Activated CD4-positive, alpha-beta T cell treated with anti-CD3 and anti-CD28 coated beads for 4 hours (primary cell): ENCODE measurements around the gene ST7.

Source experiments
- DNase-seq, 2 donors: peaks; one replicate each; pipeline ENCODE4 v3.0.0-alpha.2; 2020

ST7 gene

DNA sequence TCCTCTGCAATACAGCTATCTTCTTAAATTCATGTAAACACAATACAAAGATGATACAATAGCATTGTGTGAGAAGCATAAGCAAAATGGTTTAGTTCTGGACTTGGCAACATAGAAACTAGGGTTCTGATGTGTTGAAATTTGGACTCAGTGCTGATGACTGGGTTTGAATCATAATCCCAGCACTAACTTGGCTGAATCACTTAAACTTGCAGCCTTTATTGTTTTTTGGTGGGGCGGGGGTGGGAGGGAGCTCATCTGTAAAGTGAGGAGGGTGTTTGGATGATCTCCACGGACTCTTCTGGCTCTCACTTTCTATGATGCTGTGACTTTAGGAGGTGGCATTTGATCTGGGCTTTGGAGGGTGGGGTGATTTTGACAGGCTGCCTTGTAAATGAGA, 211.3 kb downstream of the ST7 start:
- DNase-seq, result no peak

- no peak for DNase-seq
These were observed 212.4 kb downstream of the ST7 start for GRCh38 chr7:117165656-117166055.

GRCh38 chr7:117169907-117170306, 216.6 kb downstream of the ST7 start:
- DNase-seq, result no peak

- DNase-seq, result no peak
These were observed 217.8 kb downstream of the ST7 start for GRCh38 chr7:117171106-117171505.

DNA sequence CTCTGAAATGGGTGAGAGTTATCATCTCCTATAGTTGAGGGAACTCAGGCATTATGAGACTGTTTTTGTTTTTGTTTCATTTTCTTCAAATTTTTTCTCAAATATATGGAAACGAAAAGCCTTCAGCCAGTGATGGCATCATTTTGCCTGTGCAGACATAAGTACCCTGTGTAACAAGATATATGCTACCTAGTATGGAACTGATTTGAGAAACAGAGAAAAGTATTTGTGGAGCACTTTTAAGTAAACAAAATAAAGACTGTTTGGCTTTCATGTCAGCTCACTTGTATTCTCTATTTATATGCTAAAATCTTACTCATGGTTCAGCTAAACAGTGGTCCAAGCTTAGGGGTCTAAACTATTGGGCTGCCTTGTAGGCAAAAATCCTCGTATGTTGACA, 219.0 kb downstream of the ST7 start:
- no peak for DNase-seq

DNA sequence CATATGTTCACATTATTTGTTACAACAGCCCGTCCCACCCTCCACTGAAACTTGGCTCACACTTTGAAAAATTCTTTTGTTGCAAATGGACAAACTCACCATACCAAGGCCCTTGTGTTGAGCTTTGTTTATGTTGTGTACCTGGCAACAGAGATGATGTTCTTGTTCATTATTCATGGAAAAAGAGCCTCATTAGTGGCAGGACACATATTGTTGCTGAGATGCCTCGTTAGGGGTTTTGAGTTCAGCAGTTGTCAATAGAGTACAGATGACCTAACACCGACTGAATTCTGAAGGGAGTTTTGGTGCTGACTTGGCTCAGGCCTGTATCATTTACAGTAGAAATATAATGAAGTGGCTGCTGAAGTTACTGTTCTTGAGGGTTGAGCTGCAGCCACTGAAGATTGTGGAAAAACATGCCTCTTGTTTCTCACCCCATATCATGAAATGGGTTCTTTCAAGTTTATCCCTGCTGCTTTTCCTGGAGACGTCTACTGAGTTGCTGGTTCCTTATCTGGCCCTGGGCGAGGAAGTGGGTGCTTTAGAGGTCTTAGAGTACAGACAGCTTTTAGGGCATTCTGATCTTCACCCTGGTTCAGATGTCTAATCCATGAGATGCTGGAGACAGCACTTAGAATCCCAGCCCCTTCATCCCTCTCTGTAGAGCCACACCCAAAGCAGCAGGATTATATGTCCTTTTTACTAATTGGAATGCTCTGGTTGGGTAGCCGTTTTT, 219.9 kb downstream of the ST7 start:
- DNase-seq, result no peak

- no peak for DNase-seq
These were observed 222.9 kb downstream of the ST7 start for GRCh38 chr7:117176206-117176605.

- no peak for DNase-seq
These were observed 225.3 kb downstream of the ST7 start for GRCh38 chr7:117178600-117178999.

DNA sequence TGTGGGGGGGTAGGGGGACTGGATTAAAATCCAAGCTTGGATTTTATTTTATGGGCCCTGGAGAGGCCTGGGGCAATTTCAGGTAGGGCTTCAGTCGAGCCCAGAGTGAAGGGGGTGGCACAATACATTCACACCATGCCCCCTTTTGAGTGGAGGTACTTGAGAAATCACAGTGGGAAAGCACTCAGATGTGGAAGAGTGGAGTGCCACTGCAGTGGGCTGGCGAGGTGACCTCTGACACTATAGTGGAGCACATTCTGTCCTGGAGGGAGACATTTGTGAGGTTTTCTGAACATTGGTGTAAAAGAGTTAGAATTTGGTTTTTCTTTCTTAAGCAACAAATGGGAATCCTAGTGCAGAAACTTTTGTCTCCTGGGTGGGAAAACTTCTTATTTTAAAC, 226.4 kb downstream of the ST7 start:
- DNase-seq, result no peak

GRCh38 chr7:117183729-117184128, 230.4 kb downstream of the ST7 start:
- DNase-seq, result no peak

GRCh38 chr7:117184367-117184766, 231.1 kb downstream of the ST7 start:
- DNase-seq, result no peak

DNA sequence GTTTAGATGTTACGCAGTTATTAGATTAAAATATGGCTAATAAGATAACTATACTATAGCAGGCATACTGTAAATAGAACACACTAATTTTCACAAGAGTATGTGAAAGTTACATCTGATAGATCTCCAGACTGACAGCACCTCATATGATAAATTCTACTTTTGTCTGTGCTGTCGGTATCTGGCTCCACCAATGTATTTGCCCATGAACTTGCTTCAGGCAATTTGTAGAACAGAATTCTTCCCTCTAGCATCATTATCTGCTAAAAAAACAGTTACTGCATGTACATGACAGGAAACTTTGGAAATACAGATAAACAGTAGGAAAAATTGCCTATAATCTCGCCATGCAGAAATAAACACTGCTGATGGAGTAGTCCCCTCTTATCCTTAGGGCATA, 231.8 kb downstream of the ST7 start:
- DNase-seq, result no peak

DNA sequence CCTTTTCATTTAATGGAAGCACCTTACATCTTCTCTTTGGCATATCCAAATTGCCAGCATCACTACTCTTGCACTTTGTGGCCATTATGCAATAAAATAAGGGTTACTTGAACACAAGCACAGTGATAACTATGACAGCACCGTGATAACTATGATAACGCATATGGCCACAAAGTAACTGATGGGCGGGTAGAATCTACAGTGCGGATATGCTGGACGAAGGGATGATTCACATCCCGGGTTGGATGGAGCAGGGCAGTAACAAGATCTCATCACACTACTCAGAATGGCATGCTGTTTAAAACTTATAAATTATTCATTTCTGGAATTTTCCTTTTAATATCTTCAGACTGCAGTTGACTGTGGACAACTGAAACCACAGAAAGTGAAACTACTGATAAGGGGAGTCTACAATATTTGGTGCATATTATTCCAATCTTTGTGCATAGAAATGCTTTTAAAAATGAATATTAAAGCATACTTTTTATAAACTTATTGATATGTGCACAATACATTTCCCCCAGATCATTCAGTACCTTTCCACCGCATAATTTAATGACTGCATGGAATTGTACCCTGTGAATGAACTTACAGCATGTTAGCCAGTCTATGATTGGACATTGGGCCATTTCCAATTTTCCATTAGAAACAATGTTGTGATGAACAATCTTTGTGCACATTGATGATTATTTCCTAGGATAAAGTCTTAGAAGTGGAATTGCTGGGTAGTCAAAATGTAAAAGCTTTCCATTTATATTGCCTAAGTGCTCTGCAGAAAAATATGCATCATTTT, 233.1 kb downstream of the ST7 start:
- no peak for DNase-seq

- no peak for DNase-seq
These were observed 235.1 kb downstream of the ST7 start for GRCh38 chr7:117188376-117188775.

DNA sequence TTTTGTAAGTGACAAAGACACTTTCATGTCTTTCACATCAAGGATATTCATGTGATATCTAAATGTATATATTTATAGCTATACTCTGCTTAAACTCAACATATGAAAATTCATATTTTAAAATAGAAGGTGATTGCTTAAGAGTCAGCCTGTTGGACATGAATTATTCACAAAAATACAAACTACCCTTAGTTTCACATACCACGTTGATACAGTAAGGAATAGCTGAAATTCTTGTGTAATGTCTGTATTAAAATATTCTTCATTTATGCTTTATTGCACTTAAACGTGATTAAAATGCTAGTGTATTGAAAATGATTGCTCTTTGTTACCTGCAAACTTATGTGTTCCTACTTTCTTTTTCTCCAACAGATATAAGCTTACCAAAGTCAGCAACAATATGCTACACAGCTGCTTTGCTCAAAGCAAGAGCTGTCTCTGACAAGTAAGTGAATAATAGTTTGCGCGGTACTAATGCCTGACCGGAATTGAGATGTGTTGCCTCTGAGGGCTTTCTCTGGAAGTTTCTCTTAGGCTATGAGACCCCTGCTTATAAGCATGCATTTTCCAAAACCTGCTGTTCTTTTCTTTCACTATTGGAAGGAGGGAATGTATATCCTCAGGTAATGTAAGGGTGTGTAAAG, 235.8 kb downstream of the ST7 start:
- DNase-seq, result no peak

GRCh38 chr7:117190104-117190503, 236.8 kb downstream of the ST7 start:
- no peak for DNase-seq

- no peak for DNase-seq
These were observed 237.6 kb downstream of the ST7 start for GRCh38 chr7:117190746-117191435.

DNA sequence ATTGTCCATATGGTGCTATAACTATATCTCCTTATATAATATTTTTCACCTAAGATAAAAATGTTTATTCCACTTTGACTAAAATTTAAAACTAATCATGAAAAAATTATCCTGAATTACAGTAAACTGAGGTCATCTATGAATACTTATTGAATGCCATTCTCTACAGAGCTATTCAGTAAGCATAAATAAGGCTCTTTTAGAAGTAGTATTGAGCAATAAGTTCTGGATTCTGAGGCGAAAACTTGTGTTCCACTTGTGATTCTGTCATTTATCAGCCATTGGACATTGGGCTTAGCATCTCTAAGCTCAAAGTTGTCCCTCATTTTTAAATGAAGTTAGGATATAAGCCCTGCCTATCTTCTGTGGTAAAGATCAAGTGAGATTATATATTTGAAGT, 238.8 kb downstream of the ST7 start:
- DNase-seq, result no peak

- DNase-seq, result no peak
These were observed 240.3 kb downstream of the ST7 start for GRCh38 chr7:117193564-117193963.

DNA sequence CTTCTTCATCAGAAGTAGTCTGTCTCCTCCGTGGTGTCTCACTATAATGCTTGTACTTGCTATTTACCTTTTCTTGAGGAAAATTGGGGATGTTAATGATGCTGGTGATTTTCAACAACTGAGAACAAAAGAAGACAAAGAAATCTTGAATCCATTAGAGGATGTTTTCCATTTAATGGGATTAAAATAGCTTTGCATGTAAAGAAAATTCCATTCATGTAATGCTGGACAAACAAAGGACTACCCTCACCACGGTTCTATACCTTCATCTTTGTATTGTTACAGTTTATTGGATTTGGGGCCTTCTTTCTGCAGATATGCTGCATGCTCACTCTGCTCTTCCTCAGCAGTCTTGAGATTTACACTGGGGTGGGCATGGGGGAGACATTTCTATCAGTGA, 241.1 kb downstream of the ST7 start:
- DNase-seq, result no peak

DNA sequence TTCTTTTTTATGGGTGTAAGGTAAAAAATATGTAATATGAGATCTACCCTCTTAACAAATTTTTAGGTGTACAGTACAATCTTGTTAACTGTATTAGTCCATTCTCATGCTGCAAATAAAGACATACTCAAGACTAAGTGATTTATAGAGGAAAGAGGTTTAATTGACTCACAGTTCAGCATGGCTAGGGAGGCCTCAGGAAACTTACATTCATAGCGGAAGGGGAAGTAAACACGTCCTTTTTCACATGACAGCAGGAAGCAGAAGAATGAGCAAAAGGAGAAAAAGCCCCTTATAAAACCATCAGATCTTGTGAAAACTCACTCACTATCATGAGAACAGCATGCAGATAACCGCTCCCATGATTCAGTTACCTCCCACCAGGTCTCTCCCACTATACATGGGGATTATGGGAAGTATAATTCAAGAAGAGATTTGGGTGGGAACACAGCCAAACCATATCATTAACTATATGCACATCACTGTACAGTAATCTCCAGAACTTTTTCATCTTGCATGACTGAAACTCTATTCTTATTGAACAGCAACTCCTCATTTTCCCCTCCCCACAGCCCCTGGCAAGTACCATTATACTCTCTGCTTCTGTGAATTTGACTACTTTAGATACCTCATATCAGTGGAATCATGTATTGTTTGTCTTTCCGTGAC, 242.2 kb downstream of the ST7 start:
- DNase-seq, result no peak

- no peak for DNase-seq
These were observed 246.8 kb downstream of the ST7 start for GRCh38 chr7:117200132-117200531.
